Keratinocyte (primary cell): ENCODE results near the gene TPRN. TPM values are rescaled to one million over a fixed set of nuclear protein-coding genes. Genes with fewer than 3 reads are reported as not detected.

Experiments used
- DNase-seq: peaks from one replicate; pipeline ENCODE4 v3.0.0-alpha.2; 2011; ENCODE audit warnings: low read depth, missing footprints, low spot score
- FAIRE-seq: peaks from 2 replicates; lab custom pipeline; 2011; peaks lifted over from hg19 to GRCh38; lab: Jason Lieb, UNC
- H2AFZ ChIP-seq: 2 replicates; pipeline ENCODE4 v1.6.0; 2012; ENCODE audit warnings: low read length, control low read depth, inconsistent platforms; ENCODE audit not compliant: control insufficient read depth
- H3K27ac ChIP-seq: 2 replicates; pipeline ENCODE4 v1.5.1; 2011; ENCODE audit warnings: low read length; ENCODE audit not compliant: control insufficient read depth, insufficient read depth
- H3K27me3 ChIP-seq: 3 replicates; pipeline ENCODE4 v1.6.0; 2011; ENCODE audit warnings: low read length; ENCODE audit not compliant: control insufficient read depth, insufficient read depth; ENCODE audit errors: extremely low read depth
- H3K36me3 ChIP-seq, 2 experiments: 2 replicates in 1 of 2; 3 replicates in 1 of 2; pipeline ENCODE4 v1.5.1; 2011; ENCODE audit warnings: low read length in 2 of 2, mild to moderate bottlenecking in 1 of 2; ENCODE audit not compliant: control insufficient read depth in 2 of 2, insufficient read depth in 2 of 2; ENCODE audit errors: extremely low read depth in 1 of 2
- H3K4me1 ChIP-seq: 3 replicates; pipeline ENCODE4 v1.5.1; 2011; ENCODE audit warnings: low read length; ENCODE audit not compliant: control insufficient read depth, insufficient read depth; ENCODE audit errors: extremely low read depth
- H3K4me2 ChIP-seq: 3 replicates; pipeline ENCODE4 v1.6.0; 2011; ENCODE audit warnings: low read depth, low read length; ENCODE audit not compliant: control insufficient read depth, insufficient read depth; ENCODE audit errors: extremely low read depth
- H3K4me3 ChIP-seq, 3 experiments: fragments of 200-600 bp in 1 of 3; sonication (generic) in 1 of 3; 2 replicates in 2 of 3; 3 replicates in 1 of 3; pipeline ENCODE4 v1.5.1; 2011 to 2016; ENCODE audit warnings: low read length in 3 of 3, mild to moderate bottlenecking in 3 of 3, control low read depth in 2 of 3, inconsistent platforms in 1 of 3, low read depth in 1 of 3, mixed read lengths in 1 of 3, mixed run types in 1 of 3, moderate library complexity in 1 of 3; ENCODE audit not compliant: control insufficient read depth in 2 of 3, insufficient read depth in 2 of 3; ENCODE audit errors: extremely low read depth in 1 of 3
- H3K79me2 ChIP-seq: 2 replicates; pipeline ENCODE4 v1.6.0; 2012; ENCODE audit warnings: low read length; ENCODE audit not compliant: control insufficient read depth, insufficient read depth
- H3K9ac ChIP-seq: 3 replicates; pipeline ENCODE4 v1.6.0; 2011; ENCODE audit warnings: low read length; ENCODE audit not compliant: control insufficient read depth, insufficient read depth; ENCODE audit errors: extremely low read depth
- H3K9me1 ChIP-seq: 3 replicates; pipeline ENCODE4 v1.6.0; 2011; ENCODE audit warnings: low read length; ENCODE audit not compliant: control insufficient read depth, insufficient read depth; ENCODE audit errors: extremely low read depth
- H3K9me3 ChIP-seq: 2 replicates; pipeline ENCODE4 v1.5.1; 2012; ENCODE audit warnings: low read depth, low read length; ENCODE audit not compliant: control insufficient read depth
- H4K20me1 ChIP-seq: 3 replicates; pipeline ENCODE4 v1.6.0; 2011; ENCODE audit warnings: low read length; ENCODE audit not compliant: control insufficient read depth, insufficient read depth; ENCODE audit errors: extremely low read depth
- CTCF ChIP-seq, 3 experiments: IDR thresholded peaks in 1 of 3; conservative IDR thresholded peaks in 1 of 3; optimal IDR thresholded peaks in 1 of 3; 2 replicates in 2 of 3; 3 replicates in 1 of 3; pipeline versions ENCODE3 to v1.5.1; 2011; ENCODE audit warnings: low read length in 3 of 3, mild to moderate bottlenecking in 3 of 3, moderate library complexity in 2 of 3, control low read depth in 1 of 3, inconsistent platforms in 1 of 3; ENCODE audit not compliant: insufficient read depth in 2 of 3; ENCODE audit errors: extremely low read depth in 1 of 3
- EZH2 ChIP-seq: IDR thresholded peaks from one replicate; pipeline ENCODE4 v1.6.1; 2012; ENCODE audit warnings: inconsistent platforms, mild to moderate bottlenecking, low read length, moderate library complexity
- dilution Hi-C: fragments of 300-500 bp; cut with MboI; formaldehyde crosslinking; loops from one replicate; pipeline ENCODE4 v1.7.0; 2020; ENCODE audit warnings: low sequenced_read_pairs; ENCODE audit not compliant: extremely low pct_ligation_motif_present
- polyA plus RNA-seq, 5 experiments: library from polyadenylated mRNA; depleted of rRNA in 3 of 5; stranded (reverse) in 3 of 5; stranded (forward) in 1 of 5; unstranded in 1 of 5; fragments of >200 nt; gene quantifications; 1 replicate in 1 of 5; 2 replicates in 3 of 5; 3 replicates in 1 of 5; pipeline versions ENCODE4 v1.2.1 to v1.2.3, GENCODE V29; 2011 to 2012; ENCODE audit warnings: missing spikeins in 2 of 5, low read depth in 1 of 5, low replicate concordance in 1 of 5

Gene TPRN
- polyA plus RNA-seq, 1 donor (not counting 4 experiments of a cell fraction or from before 2014, with no cell fraction given), result 1.1 TPM

- no peaks in the 10 kb centered on the region for H3K36me3 ChIP-seq
- H3K79me2 ChIP-seq, result no peaks in the 10 kb centered on the region
- dilution Hi-C loops, result no loop called here
- FAIRE-seq (no peak), DNase-seq (no peak)
- H3K4me3 ChIP-seq, result no peak overlapping the region
- no peak overlapping the region for H3K9ac ChIP-seq
- no peaks in the 10 kb centered on the region for H3K9me3 ChIP-seq
- no peaks in the 10 kb centered on the region for H4K20me1 ChIP-seq
- H3K4me2 ChIP-seq, result peak overlapping the region; percentile 69
- H2AFZ ChIP-seq, result no peak overlapping the region
- peaks cover 6% of the 10 kb centered on the region for H3K27me3 ChIP-seq
- H3K27ac ChIP-seq, result no peak overlapping the region
- TF ChIP-seq CTCF (optimal IDR thresholded peaks at IDR 0.05 in 1 of 3, IDR thresholded peaks at IDR 0.05 in 1 of 3, conservative IDR thresholded peaks at IDR 0.05 in 1 of 3; ENCODE audit: extremely low read depth in 1 of 3, insufficient read depth in 2 of 3, low read length in 3 of 3) (no peak), EZH2 (no peak)
- peaks cover 35% of the 10 kb centered on the region for H3K4me1 ChIP-seq
- H3K9me1 ChIP-seq, result no peaks in the 10 kb centered on the region
Observed at GRCh38 chr9:137227853-137228505, 27.4 kb upstream of the TPRN start.

GRCh38 chr9:137227054-137227852 lies 26.7 kb upstream of the TPRN start, which contains the start of gene RNF224:
Gene RNF224 (plus strand): TSS chr9:137227502. CDS start chr9:137228336, 834 bp downstream.
- peak within 1 kb of the TSS; percentile 80 for H2AFZ ChIP-seq
- dilution Hi-C loops, result no loop called here

More at GRCh38 chr9:137227054-137227852, 26.7 kb upstream of the TPRN start, which contains the start of gene RNF224:
- Histone ChIP-seq H4K20me1 (no peaks in the 10 kb centered on the region), H3K36me3 (no peaks in the 10 kb centered on the region), H3K9me3 (no peaks in the 10 kb centered on the region), H3K27me3 (peaks cover 3% of the 10 kb centered on the region), H3K79me2 (no peaks in the 10 kb centered on the region), H3K27ac (peak within 1 kb of the TSS; percentile 25), H3K4me3 (peak within 1 kb of the TSS in 1 of 3 experiments; percentile 20), H3K9me1 (no peaks in the 10 kb centered on the region), H3K9ac (peak within 1 kb of the TSS; percentile 41), H3K4me2 (peak within 1 kb of the TSS; percentile 69), H3K4me1 (peaks cover 40% of the 10 kb centered on the region)
- DNase-seq (no peak), FAIRE-seq (peak; percentile 66)
- TF ChIP-seq CTCF (optimal IDR thresholded peaks at IDR 0.05 in 1 of 3, IDR thresholded peaks at IDR 0.05 in 1 of 3, conservative IDR thresholded peaks at IDR 0.05 in 1 of 3; ENCODE audit: extremely low read depth in 1 of 3, insufficient read depth in 2 of 3, low read length in 3 of 3), result peak in 2 of 3 experiments; percentile 91 to 94
- TF ChIP-seq EZH2, result no peak
